ENCODE results near the gene PHRF1. TPM values are rescaled to one million over a fixed set of nuclear protein-coding genes. Genes with fewer than 3 reads are reported as not detected.

The PHRF1 gene
- total RNA-seq, 1 experiment from 2014 or later = 43.9 TPM

- Mint-ChIP-seq H3K36me3 (ENCODE audit: insufficient read depth, unreplicated experiment) (peaks cover 63% of the 10 kb centered on the region), H3K4me3 (ENCODE audit: unreplicated experiment) (no peak overlapping the region), H3K27me3 (ENCODE audit: insufficient read depth, unreplicated experiment) (no peaks in the 10 kb centered on the region), H3K27ac (ENCODE audit: unreplicated experiment) (no peak overlapping the region), H3K9me3 (ENCODE audit: unreplicated experiment) (no peaks in the 10 kb centered on the region), H3K4me1 (ENCODE audit: low read depth, unreplicated experiment) (no peaks in the 10 kb centered on the region)
- no TSS peak for BruUV-seq (replicated peaks)
- no peak for DNase-seq
- no peak for TF ChIP-seq CTCF (IDR thresholded peaks at IDR 0.05; ENCODE audit: insufficient read depth in 1 of 2, low read depth in 1 of 2, low read length in 1 of 2, severe bottlenecking in 1 of 2, unreplicated experiment in 1 of 2)
- no peaks in the 10 kb centered on the region; the same call in 1 of the 2 replicates for H3K36me3 ChIP-seq (ENCODE audit: control insufficient read depth, insufficient read depth, low read length)
- intact Hi-C loops (cut with micrococcal nuclease; ENCODE audit: unreplicated experiment) = no loop called here
- POLR2A ChIA-PET = no interaction called here
- CTCF ChIA-PET = no interaction called here
- no peak overlapping the region for H3K4me3 ChIP-seq (ENCODE audit: low read depth, low read length)
- H3K4me1 ChIP-seq = no peaks in the 10 kb centered on the region
- H3K27me3 ChIP-seq (replicated peaks; ENCODE audit: control insufficient read depth, insufficient read depth, low read length) = no peaks in the 10 kb centered on the region
- H3K9me3 ChIP-seq = no peaks in the 10 kb centered on the region
Measured at GRCh38 chr11:643366-643765, 67.1 kb downstream of the PHRF1 start.

DNA sequence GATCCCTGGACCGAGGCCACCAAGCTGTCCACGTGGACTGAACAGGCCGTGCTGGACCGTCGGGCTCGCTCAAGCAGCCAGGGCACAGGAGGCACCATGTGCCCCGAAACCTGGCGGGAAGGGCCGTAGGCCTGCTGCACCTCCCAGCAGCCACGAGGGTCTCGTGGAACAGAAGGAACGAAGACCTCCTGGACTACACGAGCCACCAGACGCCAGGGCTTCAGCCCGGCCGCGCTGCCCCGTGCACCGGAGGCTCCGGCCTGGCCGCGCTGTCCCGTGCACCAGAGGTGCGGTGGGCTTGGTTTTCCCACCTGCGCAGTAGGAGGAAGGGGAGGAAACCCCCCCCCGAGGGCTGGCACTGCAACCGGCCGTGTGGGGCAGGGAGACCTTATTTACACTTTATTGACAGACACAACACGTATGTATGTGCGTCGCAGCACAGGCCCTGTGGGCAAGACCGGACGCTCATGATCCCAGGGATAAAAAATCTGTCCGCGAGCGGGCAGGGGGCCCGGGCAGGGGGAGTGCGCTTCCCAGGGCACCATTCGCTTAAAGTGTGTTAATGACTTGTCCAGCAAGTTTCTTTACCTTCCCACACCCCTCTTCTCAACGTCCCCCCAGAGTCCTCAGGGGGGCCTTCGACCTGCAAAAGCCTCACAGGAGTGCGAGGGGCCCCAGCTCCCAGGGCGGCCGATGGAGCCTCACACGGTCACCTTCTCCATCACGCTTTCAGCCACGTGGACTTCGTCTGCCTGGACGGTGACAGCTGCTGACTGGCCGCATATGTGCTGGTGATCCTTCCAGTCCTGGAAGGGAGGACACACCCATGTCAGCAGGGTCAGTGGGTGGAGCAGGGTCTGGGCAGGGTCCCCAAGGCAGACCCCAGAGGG, 67.8 kb downstream of the PHRF1 start:
- no peak for DNase-seq
- Mint-ChIP-seq H3K36me3 (ENCODE audit: insufficient read depth, unreplicated experiment) (peaks cover 63% of the 10 kb centered on the region), H3K27me3 (ENCODE audit: insufficient read depth, unreplicated experiment) (no peaks in the 10 kb centered on the region), H3K9me3 (ENCODE audit: unreplicated experiment) (no peaks in the 10 kb centered on the region), H3K27ac (ENCODE audit: unreplicated experiment) (no peak overlapping the region), H3K4me1 (ENCODE audit: low read depth, unreplicated experiment) (no peaks in the 10 kb centered on the region), H3K4me3 (ENCODE audit: unreplicated experiment) (no peak overlapping the region)
- H3K9me3 ChIP-seq = no peaks in the 10 kb centered on the region
- TF ChIP-seq CTCF (IDR thresholded peaks at IDR 0.05; ENCODE audit: insufficient read depth in 1 of 2, low read depth in 1 of 2, low read length in 1 of 2, severe bottlenecking in 1 of 2, unreplicated experiment in 1 of 2) = no peak
- intact Hi-C loops (cut with micrococcal nuclease; ENCODE audit: unreplicated experiment) = no loop called here
- POLR2A ChIA-PET = no interaction called here
- no peaks in the 10 kb centered on the region for H3K27me3 ChIP-seq (replicated peaks; ENCODE audit: control insufficient read depth, insufficient read depth, low read length)
- BruUV-seq (replicated peaks) = no TSS peak
- H3K4me1 ChIP-seq = no peaks in the 10 kb centered on the region
- H3K4me3 ChIP-seq (ENCODE audit: low read depth, low read length) = no peak overlapping the region
- CTCF ChIA-PET = no interaction called here
- H3K36me3 ChIP-seq (ENCODE audit: control insufficient read depth, insufficient read depth, low read length) = no peaks in the 10 kb centered on the region; the same call in 1 of the 2 replicates

DNA sequence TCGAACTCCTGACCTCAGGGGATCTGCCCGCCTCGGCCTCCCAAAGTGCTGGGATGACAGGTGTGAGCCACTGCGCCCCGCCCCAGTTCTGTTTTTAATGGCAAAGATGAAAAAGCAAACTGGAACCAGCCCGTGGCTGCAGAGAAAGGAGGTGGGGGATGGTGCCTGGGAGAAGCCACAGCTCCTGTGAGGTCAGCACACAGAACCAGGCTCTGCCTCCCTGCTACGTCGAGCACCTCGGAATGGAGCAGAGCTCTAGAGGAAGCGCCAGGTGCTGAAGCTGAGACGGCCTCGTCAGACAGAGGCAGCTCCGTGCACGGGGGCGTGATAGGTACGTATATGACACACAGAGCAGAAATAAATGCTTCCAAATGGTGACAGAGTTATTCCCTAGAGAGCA, 69.3 kb downstream of the PHRF1 start:
- no TSS peak for BruUV-seq (replicated peaks)
- H3K36me3 ChIP-seq (ENCODE audit: control insufficient read depth, insufficient read depth, low read length) = no peaks in the 10 kb centered on the region; the same call in 1 of the 2 replicates
- no peak for DNase-seq
- no peaks in the 10 kb centered on the region for H3K9me3 Mint-ChIP-seq (ENCODE audit: unreplicated experiment)
- peaks cover 70% of the 10 kb centered on the region for H3K36me3 Mint-ChIP-seq (ENCODE audit: insufficient read depth, unreplicated experiment)
- H3K27me3 ChIP-seq (replicated peaks; ENCODE audit: control insufficient read depth, insufficient read depth, low read length) = no peaks in the 10 kb centered on the region
- no peaks in the 10 kb centered on the region for H3K4me1 ChIP-seq
- H3K4me1 Mint-ChIP-seq (ENCODE audit: low read depth, unreplicated experiment) = no peaks in the 10 kb centered on the region
- H3K4me3 ChIP-seq (ENCODE audit: low read depth, low read length) = no peak overlapping the region
- ChIA-PET POLR2A (no interaction called here), CTCF (interaction anchor here (0.6 kb wide), 2 partner anchors 84 to 1464 kb away, joined by 3 to 4 read pairs; no protein-coding TSS in a partner anchor)
- intact Hi-C loops (cut with micrococcal nuclease; ENCODE audit: unreplicated experiment) = no loop called here
- H3K27me3 Mint-ChIP-seq (ENCODE audit: insufficient read depth, unreplicated experiment) = no peaks in the 10 kb centered on the region
- no peak overlapping the region for H3K27ac Mint-ChIP-seq (ENCODE audit: unreplicated experiment)
- H3K9me3 ChIP-seq = no peaks in the 10 kb centered on the region
- H3K4me3 Mint-ChIP-seq (ENCODE audit: unreplicated experiment) = no peak overlapping the region
- TF ChIP-seq CTCF (IDR thresholded peaks at IDR 0.05; ENCODE audit: insufficient read depth in 1 of 2, low read depth in 1 of 2, low read length in 1 of 2, severe bottlenecking in 1 of 2, unreplicated experiment in 1 of 2) = no peak

All from Caco-2 (cell line).